Natural killer cell treated with Interleukin-12 subunit alpha and Interleukin-12 subunit beta and Interleukin-15 and Interleukin-18, amount 100 ng/mL, for 72 hours (primary cell): ENCODE measurements around the gene TLL2. TPM values are rescaled to one million over a fixed set of nuclear protein-coding genes. Genes with fewer than 3 reads are reported as not detected.

Source experiments
- ATAC-seq, 2 donors: fragments of 150-1000 bp; cut with Tn5 transposase in 1 of 2; sonication (Bioruptor Pico), chemical (Tn5 transposase) in 1 of 2; 2 replicates each; pipeline ENCODE4 v1.10.0; 2021
- DNase-seq: peaks from one replicate; pipeline ENCODE4 v3.0.0; 2022; ENCODE audit warnings: low spot score
- H3K27ac Mint-ChIP-seq, 2 donors: 1 replicate in 1 of 2; 2 replicates in 1 of 2; pipeline ENCODE4 v1.8.0; 2022; ENCODE audit warnings: mixed read lengths in 2 of 2, mild to moderate bottlenecking in 1 of 2, moderate library complexity in 1 of 2
- H3K27me3 Mint-ChIP-seq, 2 donors: 1 replicate in 1 of 2; 2 replicates in 1 of 2; pipeline ENCODE4 v1.8.0; 2022; ENCODE audit warnings: mixed read lengths in 2 of 2
- H3K36me3 Mint-ChIP-seq: one replicate; pipeline ENCODE4 v1.8.0; 2022; ENCODE audit warnings: mixed read lengths
- H3K4me1 Mint-ChIP-seq, 2 donors: 1 replicate in 1 of 2; 2 replicates in 1 of 2; pipeline ENCODE4 v1.8.0; 2022; ENCODE audit warnings: low read depth in 2 of 2, mixed read lengths in 2 of 2, mild to moderate bottlenecking in 1 of 2
- H3K4me3 Mint-ChIP-seq: one replicate; pipeline ENCODE4 v1.8.0; 2022; ENCODE audit warnings: mixed read lengths
- H3K9me3 Mint-ChIP-seq: 2 replicates; pipeline ENCODE4 v1.8.0; 2022; ENCODE audit warnings: mixed read lengths
- total RNA-seq, 2 donors: library from RNA; stranded (reverse); gene quantifications; one replicate each; pipeline ENCODE4 v1.2.3, GENCODE V29; 2022

TLL2 gene
- total RNA-seq, 2 donors from 2014 or later, result 0.57 to 2.8 TPM

- no peak overlapping the region for H3K27ac Mint-ChIP-seq
- H3K27me3 Mint-ChIP-seq, result peaks cover 24 to 26% of the 10 kb centered on the region in 2 donors
- H3K4me3 Mint-ChIP-seq, result no peak overlapping the region
- H3K4me1 Mint-ChIP-seq, result peaks cover 0 to 3% of the 10 kb centered on the region in 2 donors
- ATAC-seq (no peak), DNase-seq (no peak)
- H3K36me3 Mint-ChIP-seq, result no peaks in the 10 kb centered on the region
- H3K9me3 Mint-ChIP-seq, result no peaks in the 10 kb centered on the region
Observed at GRCh38 chr10:96441987-96442643, 71.6 kb downstream of the TLL2 start.

GRCh38 chr10:96441322-96441885, 72.3 kb downstream of the TLL2 start:
- Mint-ChIP-seq H3K4me3 (no peak overlapping the region), H3K27me3 (peaks cover 19 to 21% of the 10 kb centered on the region in 2 donors), H3K9me3 (no peaks in the 10 kb centered on the region), H3K27ac (no peak overlapping the region), H3K4me1 (no peaks in the 10 kb centered on the region), H3K36me3 (no peaks in the 10 kb centered on the region)
- DNase-seq (no peak), ATAC-seq (no peak)

GRCh38 chr10:96440361-96441292, 73.1 kb downstream of the TLL2 start:
- DNase-seq (no peak), ATAC-seq (no peak)
- Mint-ChIP-seq H3K36me3 (no peaks in the 10 kb centered on the region), H3K4me1 (no peaks in the 10 kb centered on the region), H3K27ac (no peak overlapping the region), H3K27me3 (peaks cover 21 to 24% of the 10 kb centered on the region in 2 donors), H3K4me3 (no peak overlapping the region), H3K9me3 (no peaks in the 10 kb centered on the region)

- Mint-ChIP-seq H3K4me3 (no peak overlapping the region), H3K27ac (no peak overlapping the region), H3K36me3 (no peaks in the 10 kb centered on the region), H3K9me3 (no peaks in the 10 kb centered on the region), H3K4me1 (no peaks in the 10 kb centered on the region), H3K27me3 (peaks cover 17 to 29% of the 10 kb centered on the region in 2 donors)
- DNase-seq (no peak), ATAC-seq (no peak)
Observed at GRCh38 chr10:96439725-96440124, 74.0 kb downstream of the TLL2 start.

- H3K4me3 Mint-ChIP-seq, result no peak overlapping the region
- ATAC-seq, result no peak
- H3K36me3 Mint-ChIP-seq, result no peaks in the 10 kb centered on the region
- H3K9me3 Mint-ChIP-seq, result peaks cover 4% of the 10 kb centered on the region
- no peak for DNase-seq
- H3K27ac Mint-ChIP-seq, result no peak overlapping the region
- peaks cover 28 to 41% of the 10 kb centered on the region in 2 donors for H3K27me3 Mint-ChIP-seq
- H3K4me1 Mint-ChIP-seq, result no peaks in the 10 kb centered on the region
Observed at GRCh38 chr10:96436035-96436434, 77.7 kb downstream of the TLL2 start.

- Mint-ChIP-seq H3K9me3 (peaks cover 4% of the 10 kb centered on the region), H3K4me1 (no peaks in the 10 kb centered on the region), H3K27ac (no peak overlapping the region), H3K27me3 (peaks cover 30 to 53% of the 10 kb centered on the region in 2 donors), H3K4me3 (no peak overlapping the region), H3K36me3 (no peaks in the 10 kb centered on the region)
- DNase-seq (no peak), ATAC-seq (peak in 1 of 2 donors; percentile 40)
Observed at GRCh38 chr10:96431211-96431970, 82.3 kb downstream of the TLL2 start.

- no peaks in the 10 kb centered on the region for H3K4me1 Mint-ChIP-seq
- DNase-seq (no peak), ATAC-seq (no peak)
- H3K27me3 Mint-ChIP-seq, result peaks cover 31 to 57% of the 10 kb centered on the region in 2 donors
- H3K36me3 Mint-ChIP-seq, result no peaks in the 10 kb centered on the region
- no peak overlapping the region for H3K27ac Mint-ChIP-seq
- no peaks in the 10 kb centered on the region for H3K9me3 Mint-ChIP-seq
- no peak overlapping the region for H3K4me3 Mint-ChIP-seq
Observed at GRCh38 chr10:96427291-96427690, 86.4 kb downstream of the TLL2 start.

GRCh38 chr10:96422525-96422924, 91.2 kb downstream of the TLL2 start:
- H3K27me3 Mint-ChIP-seq, result peaks cover 16 to 41% of the 10 kb centered on the region in 2 donors
- no peaks in the 10 kb centered on the region for H3K4me1 Mint-ChIP-seq
- H3K9me3 Mint-ChIP-seq, result no peaks in the 10 kb centered on the region
- no peak for ATAC-seq
- DNase-seq, result no peak
- no peak overlapping the region for H3K4me3 Mint-ChIP-seq
- no peaks in the 10 kb centered on the region for H3K36me3 Mint-ChIP-seq
- H3K27ac Mint-ChIP-seq, result no peak overlapping the region

GRCh38 chr10:96421995-96422394, 91.7 kb downstream of the TLL2 start:
- ATAC-seq, result no peak
- Mint-ChIP-seq H3K36me3 (no peaks in the 10 kb centered on the region), H3K4me3 (no peak overlapping the region), H3K27me3 (peaks cover 12 to 36% of the 10 kb centered on the region in 2 donors), H3K4me1 (no peaks in the 10 kb centered on the region), H3K27ac (no peak overlapping the region), H3K9me3 (no peaks in the 10 kb centered on the region)
- no peak for DNase-seq

GRCh38 chr10:96420228-96421009, 93.3 kb downstream of the TLL2 start:
- H3K27ac Mint-ChIP-seq, result no peak overlapping the region
- ATAC-seq (no peak), DNase-seq (no peak)
- peaks cover 6 to 22% of the 10 kb centered on the region in 2 donors for H3K27me3 Mint-ChIP-seq
- no peak overlapping the region for H3K4me3 Mint-ChIP-seq
- no peaks in the 10 kb centered on the region for H3K36me3 Mint-ChIP-seq
- no peaks in the 10 kb centered on the region for H3K4me1 Mint-ChIP-seq
- H3K9me3 Mint-ChIP-seq, result no peaks in the 10 kb centered on the region

GRCh38 chr10:96419351-96419750, 94.4 kb downstream of the TLL2 start:
- Mint-ChIP-seq H3K36me3 (no peaks in the 10 kb centered on the region), H3K27me3 (peaks cover 3 to 15% of the 10 kb centered on the region in 2 donors), H3K9me3 (no peaks in the 10 kb centered on the region), H3K27ac (no peak overlapping the region), H3K4me3 (no peak overlapping the region), H3K4me1 (no peaks in the 10 kb centered on the region)
- no peak for DNase-seq
- ATAC-seq, result no peak

- Mint-ChIP-seq H3K27ac (no peak overlapping the region), H3K9me3 (no peaks in the 10 kb centered on the region)
Observed at GRCh38 chr10:96418582-96418981, 95.1 kb downstream of the TLL2 start.

GRCh38 chr10:96417441-96417840, 96.3 kb downstream of the TLL2 start:
- Mint-ChIP-seq H3K4me1 (no peaks in the 10 kb centered on the region), H3K27me3 (peaks cover 9 to 14% of the 10 kb centered on the region in 2 donors), H3K27ac (no peak overlapping the region), H3K36me3 (no peaks in the 10 kb centered on the region), H3K9me3 (no peaks in the 10 kb centered on the region), H3K4me3 (no peak overlapping the region)
- DNase-seq (no peak), ATAC-seq (no peak)

More at GRCh38 chr10:96418582-96418981, 95.1 kb downstream of the TLL2 start:
- Mint-ChIP-seq H3K4me3 (no peak overlapping the region), H3K27me3 (peaks cover 3 to 9% of the 10 kb centered on the region in 2 donors), H3K36me3 (no peaks in the 10 kb centered on the region), H3K4me1 (no peaks in the 10 kb centered on the region)
- ATAC-seq (no peak), DNase-seq (no peak)
